DND-41 (cell line): ENCODE data around the gene ADAT2.

Experiments
- ATAC-seq: fragments of 200-7000 bp; cut with Tn5 transposase; 3 replicates; pipeline ENCODE4 v1.9.1; 2021; ENCODE audit warnings: low read depth; ENCODE audit not compliant: insufficient read depth
- DNase-seq: peaks from one replicate; pipeline ENCODE4 v3.0.0-alpha.2; 2020
- H2AFZ ChIP-seq: 2 replicates; pipeline ENCODE4 v1.6.0; 2012; ENCODE audit warnings: low read depth, low read length
- H3K27ac ChIP-seq: 2 replicates; pipeline ENCODE4 v1.5.1; 2012; ENCODE audit warnings: low read length, inconsistent platforms
- H3K27me3 ChIP-seq: fragments of 200-600 bp; sonication (generic); 2 replicates; pipeline ENCODE4 v1.6.0; 2012; ENCODE audit warnings: low read length, mild to moderate bottlenecking, inconsistent platforms; ENCODE audit not compliant: insufficient read depth, poor library complexity
- H3K36me3 ChIP-seq: 2 replicates; pipeline ENCODE4 v1.5.1; 2012; ENCODE audit warnings: low read length, inconsistent platforms; ENCODE audit not compliant: insufficient read depth
- H3K4me1 ChIP-seq: 2 replicates; pipeline ENCODE4 v1.5.1; 2012; ENCODE audit warnings: mild to moderate bottlenecking, low read length; ENCODE audit not compliant: insufficient read depth
- H3K4me2 ChIP-seq: 2 replicates; pipeline ENCODE4 v1.6.0; 2012; ENCODE audit warnings: mild to moderate bottlenecking, moderate library complexity, low read length, inconsistent platforms; ENCODE audit not compliant: insufficient read depth
- H3K4me3 ChIP-seq, 2 experiments: fragments of 200-600 bp in 1 of 2; shearing (Covaris generic) in 1 of 2; 2 replicates each; pipeline ENCODE4 v1.5.1; 2012 to 2016; ENCODE audit warnings: inconsistent platforms in 2 of 2, low read length in 2 of 2, mild to moderate bottlenecking in 2 of 2, low read depth in 1 of 2, moderate library complexity in 1 of 2
- H3K79me2 ChIP-seq: 2 replicates; pipeline ENCODE4 v1.6.0; 2012; ENCODE audit warnings: low read length, inconsistent platforms; ENCODE audit not compliant: insufficient read depth
- H3K9ac ChIP-seq: 2 replicates; pipeline ENCODE4 v1.6.0; 2012; ENCODE audit warnings: low read depth, mild to moderate bottlenecking, inconsistent platforms, low read length, moderate library complexity
- H3K9me3 ChIP-seq: 2 replicates; pipeline ENCODE4 v1.5.1; 2012; ENCODE audit warnings: low read length, moderate library complexity, mild to moderate bottlenecking, inconsistent platforms; ENCODE audit not compliant: insufficient read depth, severe bottlenecking
- H4K20me1 ChIP-seq: 2 replicates; pipeline ENCODE4 v1.6.0; 2012; ENCODE audit warnings: low read length; ENCODE audit not compliant: insufficient read depth
- CTCF ChIP-seq: IDR thresholded peaks from 2 replicates; pipeline ENCODE4 v1.5.1; 2012; ENCODE audit warnings: borderline replicate concordance, low read length, moderate library complexity, mild to moderate bottlenecking; ENCODE audit not compliant: poor library complexity, severe bottlenecking; ENCODE audit errors: extremely low read depth
- EZH2 ChIP-seq: IDR thresholded peaks from 3 replicates; pipeline ENCODE4 v1.6.1; 2012; ENCODE audit warnings: borderline replicate concordance, low read depth, mild to moderate bottlenecking, moderate library complexity, low read length, inconsistent platforms; ENCODE audit not compliant: severe bottlenecking

Gene ADAT2

DNA sequence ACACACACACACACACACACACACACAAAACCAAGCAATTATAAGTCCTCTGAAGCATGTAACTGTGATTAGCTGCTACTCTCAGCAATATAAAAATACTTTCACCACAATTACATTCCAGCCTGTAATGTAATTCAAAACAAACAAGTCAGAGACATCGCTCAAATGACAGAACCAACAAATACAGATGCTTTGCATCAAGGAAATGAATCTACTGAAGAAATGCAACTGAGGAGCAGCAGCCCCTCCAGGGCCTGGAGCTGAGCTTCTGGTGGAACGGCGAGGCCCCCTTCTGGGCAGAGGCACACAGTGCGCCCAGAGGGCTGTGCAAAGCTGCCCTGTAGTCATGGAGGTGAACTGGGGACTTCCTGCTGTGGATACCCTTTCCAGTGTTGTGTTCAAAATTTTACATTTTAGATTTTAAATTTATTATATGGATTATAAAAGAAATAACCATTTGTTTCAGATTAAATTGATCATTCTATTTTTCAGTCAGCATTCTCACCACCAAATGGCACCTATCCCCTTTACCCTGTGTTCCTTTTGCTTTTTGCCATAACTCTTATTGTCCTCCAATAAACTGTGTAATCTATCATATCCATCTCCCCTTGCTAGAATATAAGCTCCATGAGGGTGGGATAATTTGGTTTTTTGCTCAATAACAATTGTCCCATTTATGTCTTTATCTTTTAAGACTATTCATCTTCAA, 23.2 kb downstream of the ADAT2 start:
- Histone ChIP-seq H3K4me1 (no peaks in the 10 kb centered on the region), H4K20me1 (no peaks in the 10 kb centered on the region), H3K27me3 (no peaks in the 10 kb centered on the region), H3K36me3 (peaks cover 16% of the 10 kb centered on the region; the same call in 1 of the 2 replicates), H3K27ac (no peak overlapping the region), H3K9me3 (no peaks in the 10 kb centered on the region), H3K9ac (no peak overlapping the region), H3K79me2 (no peaks in the 10 kb centered on the region), H3K4me2 (no peak overlapping the region), H3K4me3 (no peak overlapping the region), H2AFZ (no peak overlapping the region)
- TF ChIP-seq CTCF (peak; percentile 96), EZH2 (no peak)
- DNase-seq (peak; percentile 77), ATAC-seq (peak; percentile 100)

DNA sequence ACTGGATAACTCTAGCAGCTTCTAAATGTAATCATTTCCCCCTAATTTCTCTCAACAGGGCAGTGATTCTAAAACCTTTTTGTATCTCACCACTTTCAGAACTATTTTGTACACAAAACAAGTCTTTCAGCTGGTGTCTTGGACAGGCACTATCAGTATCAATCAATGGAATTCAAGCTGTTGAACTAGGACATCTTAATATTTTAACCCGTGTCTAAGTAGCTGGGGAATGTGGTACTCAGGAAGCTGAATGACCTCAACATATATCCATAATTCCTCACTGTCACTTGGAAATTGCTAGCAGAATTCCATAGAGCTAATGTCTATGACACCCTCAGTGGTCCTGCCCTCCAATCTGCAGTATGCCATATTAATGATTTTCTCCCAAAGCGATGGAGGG, 24.5 kb downstream of the ADAT2 start:
- Histone ChIP-seq H3K79me2 (no peaks in the 10 kb centered on the region), H2AFZ (no peak overlapping the region), H3K4me2 (no peak overlapping the region), H3K9ac (no peak overlapping the region), H3K4me1 (no peaks in the 10 kb centered on the region), H3K9me3 (no peaks in the 10 kb centered on the region), H3K27ac (no peak overlapping the region), H3K4me3 (no peak overlapping the region), H3K27me3 (no peaks in the 10 kb centered on the region), H3K36me3 (peaks cover 11% of the 10 kb centered on the region; the same call in 1 of the 2 replicates), H4K20me1 (no peaks in the 10 kb centered on the region)
- no peak for TF ChIP-seq CTCF
- TF ChIP-seq EZH2: no peak
- DNase-seq: no peak
- ATAC-seq: no peak

DNA sequence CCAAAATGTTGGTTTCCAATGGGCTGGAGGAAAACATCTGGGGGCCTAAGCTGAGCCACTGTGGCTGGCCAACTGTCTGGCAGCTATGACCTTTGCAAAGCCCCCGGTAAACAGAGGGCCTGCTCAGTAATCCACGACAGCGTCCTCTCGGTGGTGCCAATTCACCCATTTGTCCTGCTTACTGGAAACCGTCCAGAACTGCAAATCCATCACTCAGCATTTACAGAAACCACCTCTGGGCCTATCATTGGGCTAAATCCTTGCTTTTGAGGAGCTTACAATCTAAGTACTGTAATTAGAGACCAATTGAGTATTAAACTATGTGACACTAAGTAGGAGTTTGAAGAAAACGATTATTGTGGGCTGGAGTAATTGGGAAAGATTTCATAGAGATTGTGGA, 31.0 kb downstream of the ADAT2 start:
- Histone ChIP-seq H3K9me3 (no peaks in the 10 kb centered on the region), H3K9ac (no peak overlapping the region), H3K79me2 (no peaks in the 10 kb centered on the region), H3K27ac (no peak overlapping the region), H4K20me1 (no peaks in the 10 kb centered on the region), H3K27me3 (no peaks in the 10 kb centered on the region), H3K4me1 (no peaks in the 10 kb centered on the region), H3K4me3 (no peak overlapping the region), H3K36me3 (no peaks in the 10 kb centered on the region), H3K4me2 (no peak overlapping the region), H2AFZ (no peak overlapping the region)
- DNase-seq: no peak
- no peak for TF ChIP-seq CTCF
- TF ChIP-seq EZH2: no peak
- no peak for ATAC-seq

- ATAC-seq: no peak
These were observed 35.7 kb downstream of the ADAT2 start for GRCh38 chr6:143414769-143415168.

More at GRCh38 chr6:143414769-143415168, 35.7 kb downstream of the ADAT2 start:
- Histone ChIP-seq H3K27ac (no peak overlapping the region), H3K9me3 (no peaks in the 10 kb centered on the region), H3K4me2 (no peak overlapping the region), H3K36me3 (no peaks in the 10 kb centered on the region), H3K4me3 (no peak overlapping the region), H2AFZ (no peak overlapping the region), H3K4me1 (no peaks in the 10 kb centered on the region), H3K9ac (no peak overlapping the region), H3K27me3 (no peaks in the 10 kb centered on the region), H3K79me2 (no peaks in the 10 kb centered on the region), H4K20me1 (no peaks in the 10 kb centered on the region)
- TF ChIP-seq CTCF: no peak
- no peak for TF ChIP-seq EZH2
- DNase-seq: no peak
